ENCODE results near the gene PKDREJ.
A peak's percentile ranks its signal among the peaks of the same experiment; 100 is the strongest.

PKDREJ gene

DNA sequence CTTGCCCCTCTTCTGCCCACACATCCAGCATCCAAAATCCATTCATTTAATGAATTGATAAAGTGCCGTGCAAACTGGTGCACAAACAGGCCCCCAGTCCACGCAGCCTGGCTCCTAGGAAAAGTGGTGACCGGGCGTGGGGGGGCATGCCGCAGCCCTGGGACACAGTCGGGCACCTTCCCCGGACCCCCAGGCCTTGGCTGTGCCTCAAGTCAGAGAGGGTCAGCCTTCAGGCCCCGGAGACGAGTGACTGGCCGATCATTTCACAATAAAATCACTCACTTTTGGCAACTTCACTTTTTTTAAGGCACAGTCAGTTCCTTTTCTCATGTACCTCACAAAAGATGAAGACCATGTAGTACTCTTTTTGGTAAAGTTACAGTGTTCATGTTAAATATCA lies 21.1 kb downstream of the PKDREJ start:
- no peak for DNase-seq
- in situ Hi-C loops (cut with HindIII; ENCODE audit: low pct_ligation_motif_present, low pct_unique_long_range_greater_than_20kb, low sequenced_read_pairs) = no loop called here

DNA sequence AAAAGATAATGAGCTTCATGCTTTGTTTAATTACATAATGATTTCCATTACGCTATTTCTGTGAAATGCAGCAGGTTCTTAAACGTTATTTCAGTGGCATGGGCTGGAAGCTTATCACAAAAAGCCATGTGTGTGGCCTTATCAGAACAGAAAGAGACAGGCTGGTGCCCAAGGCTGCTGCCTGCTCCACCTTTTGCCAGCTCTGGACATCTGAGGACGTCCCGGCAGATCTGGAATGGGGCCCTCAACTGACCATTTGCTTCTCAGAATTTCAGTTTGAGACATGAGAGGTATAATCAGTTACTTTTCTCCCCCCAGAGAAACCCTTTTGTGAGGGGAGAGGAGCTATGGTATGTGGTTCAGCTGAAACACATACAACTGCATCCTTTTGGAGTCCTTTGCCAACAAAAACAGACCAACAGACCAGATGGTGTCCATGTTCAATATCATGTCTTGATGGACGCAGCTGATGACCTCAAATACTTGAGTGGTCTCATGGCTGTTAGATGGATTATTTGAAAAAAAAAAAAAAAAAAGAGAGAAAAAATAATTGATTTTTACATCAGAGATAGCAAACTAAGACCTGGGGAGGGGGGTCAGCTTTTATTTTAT lies 21.6 kb downstream of the PKDREJ start:
- no peak for DNase-seq
- in situ Hi-C loops (cut with HindIII; ENCODE audit: low pct_ligation_motif_present, low pct_unique_long_range_greater_than_20kb, low sequenced_read_pairs) = no loop called here

DNA sequence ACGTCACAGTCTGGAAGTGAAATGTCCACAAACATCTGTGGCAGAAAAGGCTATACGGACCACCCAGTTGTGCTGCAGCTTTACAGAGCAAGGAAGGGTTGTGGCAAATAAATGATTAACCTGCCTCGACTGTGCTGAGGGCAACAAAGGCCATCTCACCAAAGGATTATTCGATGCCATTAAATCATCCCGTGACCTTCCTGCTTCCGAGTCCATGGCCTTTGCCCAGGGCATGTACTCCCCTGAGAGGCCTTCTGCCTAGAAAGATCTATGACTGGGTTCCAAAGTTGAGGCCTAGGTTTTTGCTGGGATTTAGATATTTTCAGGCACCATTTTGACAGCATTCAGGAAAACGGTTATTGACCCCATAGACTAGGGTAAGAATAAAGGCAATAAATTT lies 22.2 kb downstream of the PKDREJ start:
- in situ Hi-C loops (cut with HindIII; ENCODE audit: low pct_ligation_motif_present, low pct_unique_long_range_greater_than_20kb, low sequenced_read_pairs) = no loop called here
- DNase-seq = no peak

DNA sequence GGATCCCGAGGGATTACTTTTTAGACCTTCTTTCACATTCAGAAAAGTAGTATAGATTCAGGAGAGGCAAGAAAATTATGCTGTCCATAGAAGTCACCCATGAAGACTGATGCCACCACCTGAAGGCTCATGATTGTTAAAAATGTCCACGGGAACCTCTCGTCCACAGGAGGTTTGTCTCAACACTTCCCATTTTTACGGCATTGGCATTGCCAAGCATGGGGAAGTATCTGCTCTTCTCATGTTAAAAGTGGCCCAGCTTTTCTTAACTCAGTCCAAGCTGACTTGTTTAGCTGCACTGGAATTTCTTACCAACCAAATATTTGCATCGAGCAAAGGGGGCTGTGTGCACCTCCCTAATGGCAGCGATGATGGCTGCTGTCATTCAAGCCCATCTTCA lies 22.6 kb downstream of the PKDREJ start:
- in situ Hi-C loops (cut with HindIII; ENCODE audit: low pct_ligation_motif_present, low pct_unique_long_range_greater_than_20kb, low sequenced_read_pairs) = no loop called here
- DNase-seq = no peak

DNA sequence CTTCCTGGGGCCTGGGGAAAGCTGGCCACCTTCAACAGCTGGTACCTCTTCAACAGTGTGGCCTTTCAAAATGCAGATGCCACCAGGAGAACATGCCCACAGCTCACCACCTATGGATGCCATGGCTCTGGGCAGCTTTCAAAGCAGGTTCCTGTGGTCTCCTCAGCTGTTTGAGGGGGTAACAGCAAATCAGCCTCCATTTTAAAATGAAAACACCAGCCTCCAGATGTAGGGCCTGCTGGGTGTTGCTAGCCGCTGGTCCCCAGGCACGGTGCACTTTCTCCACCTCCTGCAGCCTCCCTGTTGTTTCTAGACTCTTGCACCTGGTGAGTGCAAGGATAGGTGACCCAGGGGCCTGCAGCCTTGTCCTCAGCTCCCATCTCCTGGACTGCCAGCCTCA lies 23.1 kb downstream of the PKDREJ start:
- no peak for DNase-seq
- in situ Hi-C loops (cut with HindIII; ENCODE audit: low pct_ligation_motif_present, low pct_unique_long_range_greater_than_20kb, low sequenced_read_pairs) = no loop called here

DNA sequence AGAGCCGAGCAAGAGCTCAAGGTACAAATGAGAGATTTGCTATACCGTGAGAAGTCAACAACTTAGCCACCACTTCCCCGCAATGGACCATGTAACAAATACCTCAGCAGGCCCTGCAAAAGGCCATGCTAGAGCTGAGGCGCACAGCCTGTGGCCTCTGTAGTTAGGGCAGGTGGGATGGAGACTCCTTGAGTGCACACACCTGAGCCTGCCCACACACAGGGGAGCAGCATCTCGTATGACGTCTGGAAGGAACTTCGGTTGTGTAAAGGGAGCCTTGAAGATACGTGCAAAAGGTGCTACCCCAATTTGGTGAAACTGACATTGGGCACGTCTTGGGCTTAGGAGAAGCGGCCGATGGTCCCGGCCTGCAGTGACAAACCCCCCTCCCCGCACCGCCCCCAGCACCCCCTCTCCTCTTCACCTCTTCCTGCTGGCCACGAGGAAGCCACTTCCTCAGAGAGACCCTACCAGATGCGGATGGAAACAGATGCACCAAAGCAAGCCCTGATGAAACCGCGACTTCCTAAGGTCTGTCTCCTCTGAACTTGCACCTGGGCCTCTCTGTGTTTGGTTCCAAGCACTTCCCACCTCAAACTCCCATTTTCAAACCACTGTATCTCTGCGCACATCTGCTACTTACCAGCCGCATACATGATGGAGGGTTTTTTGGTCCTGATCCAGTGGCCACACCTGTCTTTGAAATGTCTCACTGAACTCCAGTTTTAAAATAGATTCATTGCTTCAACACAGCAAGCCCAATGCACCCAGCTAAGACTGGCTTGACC lies 23.7 kb downstream of the PKDREJ start:
- in situ Hi-C loops (cut with HindIII; ENCODE audit: low pct_ligation_motif_present, low pct_unique_long_range_greater_than_20kb, low sequenced_read_pairs) = no loop called here
- no peak for DNase-seq

DNA sequence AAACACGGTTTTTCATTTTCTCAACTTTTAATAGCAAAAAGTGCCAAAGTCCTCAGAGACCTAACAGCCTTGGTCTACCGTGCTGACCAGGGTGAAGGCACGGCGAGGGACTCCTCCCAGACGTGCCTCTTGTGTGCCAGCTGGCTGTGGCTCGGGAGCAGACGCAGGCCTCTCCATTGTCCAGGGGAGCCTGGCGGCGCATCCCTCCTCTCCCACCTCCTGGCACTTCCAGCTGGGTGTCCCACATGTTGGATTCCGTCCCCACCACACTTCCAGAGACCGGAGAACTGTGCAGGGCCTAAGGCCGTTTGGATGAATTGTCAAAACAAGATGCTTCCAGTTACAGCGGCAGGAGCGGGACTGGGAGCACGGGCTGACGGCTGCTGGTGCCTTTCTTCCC lies 24.6 kb downstream of the PKDREJ start:
- DNase-seq = no peak
- in situ Hi-C loops (cut with HindIII; ENCODE audit: low pct_ligation_motif_present, low pct_unique_long_range_greater_than_20kb, low sequenced_read_pairs) = no loop called here

DNA sequence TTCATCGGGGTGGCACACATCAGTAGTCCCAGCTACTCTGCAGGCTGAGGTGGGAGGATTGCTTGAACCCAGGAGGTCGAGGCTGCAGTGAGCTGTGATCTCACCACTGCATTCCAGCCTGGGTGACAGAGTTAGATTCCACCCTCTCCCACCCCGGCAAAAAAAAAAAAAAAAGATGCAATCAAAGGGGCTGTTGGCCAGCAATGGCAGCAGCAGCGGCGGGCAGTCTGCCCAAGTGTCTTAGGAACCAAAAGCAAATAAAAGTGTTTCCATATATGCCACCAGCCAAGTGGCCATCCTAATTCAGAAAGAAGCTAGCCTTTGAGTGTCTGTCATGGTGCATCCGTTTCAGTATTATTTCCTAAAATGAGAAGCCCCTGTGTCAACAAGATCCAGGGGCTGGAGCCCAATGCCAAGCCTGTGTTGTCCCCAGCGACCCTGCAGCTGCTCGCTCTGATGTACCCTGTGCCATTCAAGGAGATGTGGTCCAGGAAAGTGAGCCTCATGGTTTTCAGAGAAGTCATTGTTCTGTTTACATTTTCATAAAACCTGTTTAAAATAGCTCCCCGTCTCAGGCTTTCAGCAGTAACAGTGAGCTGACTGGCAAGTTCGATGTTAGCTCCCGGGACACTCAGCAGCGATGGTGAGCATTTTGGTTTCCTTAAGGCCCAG lies 25.6 kb downstream of the PKDREJ start:
- in situ Hi-C loops (cut with HindIII; ENCODE audit: low pct_ligation_motif_present, low pct_unique_long_range_greater_than_20kb, low sequenced_read_pairs) = no loop called here
- no peak for DNase-seq

DNA sequence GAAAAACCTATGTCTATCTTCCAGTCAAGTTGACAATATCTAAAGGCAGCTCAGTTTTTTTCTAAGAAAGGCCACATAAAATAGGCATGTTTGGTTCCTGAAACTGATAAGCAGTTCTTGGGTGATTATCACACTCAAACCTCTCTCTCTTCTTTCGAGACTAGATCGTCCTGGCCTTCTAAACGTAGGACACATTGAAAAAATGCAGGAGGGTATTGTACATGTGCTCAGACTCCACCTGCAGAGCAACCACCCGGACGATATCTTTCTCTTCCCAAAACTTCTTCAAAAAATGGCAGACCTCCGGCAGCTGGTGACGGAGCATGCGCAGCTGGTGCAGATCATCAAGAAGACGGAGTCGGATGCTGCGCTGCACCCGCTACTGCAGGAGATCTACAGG lies 28.2 kb downstream of the PKDREJ start:
- DNase-seq = no peak
- in situ Hi-C loops (cut with HindIII; ENCODE audit: low pct_ligation_motif_present, low pct_unique_long_range_greater_than_20kb, low sequenced_read_pairs) = no loop called here

DNA sequence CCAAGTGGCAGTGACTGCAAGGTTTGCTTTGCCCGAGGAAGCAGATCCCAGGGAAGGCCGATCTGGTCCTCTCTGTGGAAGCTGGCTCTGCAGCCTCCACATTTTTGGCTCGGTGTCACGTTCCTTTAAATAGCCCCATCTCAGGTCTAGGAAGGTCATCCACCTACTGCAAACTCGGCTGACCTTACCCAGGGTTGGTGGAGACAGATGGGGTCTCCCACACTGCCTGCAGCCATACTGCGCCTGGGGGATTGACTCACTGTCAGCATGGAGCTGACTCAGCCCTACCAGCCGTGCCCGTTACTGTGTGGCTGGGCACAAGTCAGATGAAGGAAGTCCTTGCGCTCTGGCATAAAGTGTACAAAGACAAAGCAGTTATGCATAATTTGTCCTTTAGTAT lies 29.9 kb downstream of the PKDREJ start:
- peak; percentile 61 for DNase-seq
- in situ Hi-C loops (cut with HindIII; ENCODE audit: low pct_ligation_motif_present, low pct_unique_long_range_greater_than_20kb, low sequenced_read_pairs) = no loop called here

DNA sequence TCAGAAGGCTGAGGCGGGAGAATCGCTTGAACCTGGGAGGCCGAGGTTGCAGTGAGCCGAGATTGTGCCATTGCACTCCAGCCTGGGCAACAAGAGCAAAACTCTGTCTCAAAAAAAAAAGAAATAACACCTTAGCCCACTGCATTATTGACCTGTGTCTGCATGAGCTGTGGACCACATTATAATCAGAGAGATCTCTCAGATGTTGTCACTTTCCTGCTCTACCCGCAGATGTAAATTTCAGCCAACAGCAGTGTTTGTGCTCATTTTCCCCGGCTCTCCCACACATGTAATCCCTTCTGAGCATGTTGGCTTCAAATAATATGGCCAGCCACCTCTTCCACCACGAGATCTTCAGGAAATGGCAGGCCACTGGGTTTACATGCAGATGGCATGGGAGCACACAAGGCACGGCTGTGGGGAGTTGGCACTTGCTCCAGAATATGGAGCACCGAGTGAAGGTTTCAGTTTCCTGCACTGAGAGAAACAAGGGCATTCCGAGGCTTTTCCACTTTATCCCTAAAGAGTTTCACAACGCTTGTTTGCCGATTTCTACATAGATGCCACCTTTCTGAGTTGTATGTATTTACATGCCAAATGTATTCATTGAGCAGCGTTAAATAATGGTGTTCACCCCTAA lies 32.8 kb downstream of the PKDREJ start:
- in situ Hi-C loops (cut with HindIII; ENCODE audit: low pct_ligation_motif_present, low pct_unique_long_range_greater_than_20kb, low sequenced_read_pairs) = no loop called here
- no peak for DNase-seq

DNA sequence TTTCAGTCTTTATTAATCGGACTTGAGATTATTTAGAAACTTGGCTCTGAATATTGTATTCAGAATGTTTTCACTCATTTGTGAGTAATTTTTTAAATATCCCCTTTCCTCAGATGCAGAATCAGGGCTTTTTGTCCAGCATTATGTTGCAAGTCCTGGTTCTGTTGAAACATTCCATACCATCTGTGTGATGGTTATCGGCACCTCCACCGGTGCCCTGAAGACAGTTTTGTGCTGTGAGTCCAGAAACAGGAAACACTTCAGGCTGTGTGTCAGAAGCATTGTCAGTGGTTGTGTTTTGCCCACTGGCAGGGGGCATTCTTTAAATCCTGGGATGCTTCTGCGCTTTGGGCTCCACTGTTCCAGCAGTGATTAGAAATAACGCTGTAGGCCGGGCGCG lies 33.4 kb downstream of the PKDREJ start:
- in situ Hi-C loops (cut with HindIII; ENCODE audit: low pct_ligation_motif_present, low pct_unique_long_range_greater_than_20kb, low sequenced_read_pairs) = no loop called here
- DNase-seq = no peak

DNA sequence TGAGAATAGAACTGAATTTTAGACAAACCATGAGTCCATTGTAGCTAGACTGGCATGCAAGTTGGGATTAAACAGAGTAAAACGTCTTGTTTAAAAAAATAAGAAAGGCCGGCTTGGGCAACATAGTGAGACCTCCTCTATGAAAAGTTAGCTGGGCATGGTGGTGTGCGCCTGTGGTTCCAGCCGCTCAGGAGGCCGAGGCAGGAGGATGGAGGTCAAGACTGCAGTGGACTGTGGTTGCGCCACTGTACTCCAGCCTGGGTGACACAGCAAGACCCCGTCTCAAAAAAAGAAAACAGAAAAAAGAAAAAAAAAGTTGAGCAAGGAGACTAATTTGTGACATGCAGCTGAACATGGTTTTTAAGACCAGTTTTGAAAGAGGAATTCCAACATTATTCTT lies 36.6 kb downstream of the PKDREJ start:
- in situ Hi-C loops (cut with HindIII; ENCODE audit: low pct_ligation_motif_present, low pct_unique_long_range_greater_than_20kb, low sequenced_read_pairs) = no loop called here
- DNase-seq = no peak

DNA sequence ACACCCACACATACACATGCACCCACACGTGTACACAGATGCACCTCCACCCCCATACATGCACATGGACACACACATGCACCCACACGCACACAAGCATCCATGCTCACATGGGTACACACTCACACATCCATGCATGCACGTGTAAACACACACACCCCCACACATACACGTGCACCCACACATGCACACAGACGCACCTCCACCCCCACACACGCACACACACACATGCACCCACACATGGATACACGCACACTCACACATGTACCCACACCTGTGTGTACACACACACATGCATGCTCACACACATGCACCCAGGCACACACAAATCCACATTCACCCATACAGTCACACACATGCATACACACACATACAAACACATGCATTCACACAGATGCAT lies 37.5 kb downstream of the PKDREJ start:
- in situ Hi-C loops (cut with HindIII; ENCODE audit: low pct_ligation_motif_present, low pct_unique_long_range_greater_than_20kb, low sequenced_read_pairs) = no loop called here
- DNase-seq = no peak

DNA sequence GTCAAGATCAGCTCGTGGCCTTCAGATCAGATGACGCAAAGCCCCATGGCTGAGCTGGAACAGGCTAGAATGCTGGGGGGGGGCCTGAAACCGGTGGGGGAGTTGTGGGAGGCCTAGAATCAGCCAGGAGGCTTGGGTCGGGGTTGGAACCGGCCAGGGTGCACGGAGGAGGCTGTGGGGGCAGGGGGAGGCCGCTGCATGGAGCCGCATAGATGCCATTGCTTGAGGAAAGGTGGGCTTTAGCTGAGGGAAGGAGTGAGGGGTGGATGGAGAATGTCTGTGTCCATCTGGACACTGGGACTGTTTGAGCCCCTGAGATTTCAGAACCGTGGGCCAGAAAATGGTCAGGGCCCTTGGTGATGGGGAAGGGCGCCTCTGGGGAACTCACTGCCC lies 38.2 kb downstream of the PKDREJ start:
- DNase-seq = no peak
- in situ Hi-C loops (cut with HindIII; ENCODE audit: low pct_ligation_motif_present, low pct_unique_long_range_greater_than_20kb, low sequenced_read_pairs) = no loop called here

DNA sequence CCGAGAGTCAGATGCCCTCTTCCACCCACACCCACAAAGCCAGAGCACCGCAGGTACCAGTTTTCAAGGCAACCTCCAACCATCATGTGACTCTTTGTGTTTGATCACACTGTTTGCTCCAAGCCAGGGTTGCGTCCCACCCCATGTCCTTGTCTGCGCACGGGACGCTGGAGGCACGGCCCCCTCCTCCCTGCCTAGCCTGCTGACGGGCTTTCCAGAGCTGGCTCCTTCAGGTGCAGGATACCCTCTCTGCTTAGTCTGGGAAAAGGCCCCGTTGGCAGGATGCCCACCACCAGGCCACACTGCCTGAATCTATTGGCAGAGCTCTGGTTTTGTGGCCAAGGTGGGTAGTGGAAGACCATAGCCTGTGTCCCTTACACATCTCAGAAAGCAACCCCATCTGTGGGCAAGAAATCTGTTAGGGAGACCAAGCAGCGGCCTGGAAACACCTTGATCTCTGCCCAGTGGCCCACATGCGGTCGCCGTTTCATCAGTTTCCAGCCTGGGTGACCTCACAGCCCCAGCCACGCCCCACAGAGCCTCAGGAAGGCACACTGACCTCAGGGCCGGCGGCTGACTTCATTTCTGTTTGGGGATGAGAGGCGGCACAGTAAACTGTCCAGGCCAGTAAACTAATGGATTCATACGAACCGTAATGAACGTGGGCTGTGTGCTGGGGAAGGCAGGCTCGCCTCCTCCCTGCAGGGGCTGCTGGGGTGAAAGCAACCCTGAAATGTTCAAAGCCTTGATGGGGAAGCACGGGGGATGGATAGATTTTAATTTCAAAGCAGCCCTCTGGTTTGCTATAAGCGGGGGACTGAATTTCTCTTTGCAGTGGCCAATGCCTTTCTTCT lies 38.9 kb downstream of the PKDREJ start:
- in situ Hi-C loops (cut with HindIII; ENCODE audit: low pct_ligation_motif_present, low pct_unique_long_range_greater_than_20kb, low sequenced_read_pairs) = no loop called here
- DNase-seq = no peak

DNA sequence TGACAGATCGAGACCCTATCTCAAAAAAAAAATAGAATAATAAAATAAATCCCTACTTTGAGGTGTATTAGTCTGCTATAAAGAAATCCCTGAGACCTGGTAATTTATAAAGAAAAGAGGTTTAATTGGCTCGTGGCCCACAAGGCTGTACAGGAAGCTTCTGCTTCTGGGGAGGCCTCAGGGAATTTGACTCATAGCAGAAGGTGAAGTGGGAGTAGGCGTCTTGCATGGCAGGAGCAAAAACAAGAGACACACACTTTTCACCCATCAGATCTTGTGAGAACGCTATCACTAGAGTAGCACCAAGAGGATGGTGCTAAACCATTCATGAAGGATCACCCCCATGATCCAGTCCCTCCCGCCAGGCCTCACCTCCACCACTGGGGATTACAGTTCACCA lies 42.2 kb downstream of the PKDREJ start:
- in situ Hi-C loops (cut with HindIII; ENCODE audit: low pct_ligation_motif_present, low pct_unique_long_range_greater_than_20kb, low sequenced_read_pairs) = no loop called here

DNA sequence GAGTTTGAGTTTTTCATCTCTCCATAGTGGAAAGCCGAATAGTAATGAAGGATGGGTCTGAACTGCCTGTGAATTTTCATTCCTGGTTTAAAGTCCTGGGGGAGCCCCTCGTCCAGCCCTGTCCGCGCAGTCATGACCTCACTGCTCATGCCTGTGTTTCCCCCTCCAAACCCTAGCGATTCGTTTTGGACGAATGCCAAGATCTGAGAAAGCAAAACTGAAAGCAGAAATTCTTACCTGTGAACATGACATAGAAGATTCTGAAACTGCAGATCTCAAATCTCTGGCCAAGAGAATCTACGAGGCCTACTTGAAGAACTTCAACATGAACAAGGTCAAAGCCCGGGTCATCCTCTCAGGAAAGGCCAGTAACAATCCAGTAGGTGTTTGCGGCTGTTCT lies 43.5 kb downstream of the PKDREJ start:
- in situ Hi-C loops (cut with HindIII; ENCODE audit: low pct_ligation_motif_present, low pct_unique_long_range_greater_than_20kb, low sequenced_read_pairs) = no loop called here
- DNase-seq = no peak

More for the DNA sequence above, 42.2 kb downstream of the PKDREJ start:
- no peak for DNase-seq

DNA sequence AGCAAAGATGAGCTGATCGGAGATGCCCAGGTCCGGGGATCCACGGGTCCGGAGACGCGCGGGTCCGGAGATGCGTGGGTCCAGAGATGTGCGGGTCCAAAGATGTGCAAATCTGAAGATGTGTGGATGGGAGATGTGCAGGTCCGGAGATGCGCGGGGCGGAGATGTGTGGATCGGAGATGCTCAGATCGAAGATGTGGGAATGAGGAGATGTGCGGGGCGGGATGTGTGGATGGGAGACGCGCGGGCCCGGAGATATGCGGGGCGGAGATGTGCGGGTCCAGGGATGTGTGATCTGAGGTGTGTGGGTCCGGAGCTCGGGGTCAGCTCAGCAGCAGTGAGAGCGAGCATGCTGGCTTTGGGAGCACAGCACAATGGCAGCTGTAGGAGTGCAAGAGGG lies 48.5 kb downstream of the PKDREJ start:
- no peak for DNase-seq
- in situ Hi-C loops (cut with HindIII; ENCODE audit: low pct_ligation_motif_present, low pct_unique_long_range_greater_than_20kb, low sequenced_read_pairs) = no loop called here

All from ACHN (cell line).